T-helper 1 cell treated with Interleukin-12 subunit alpha and Interleukin-12 subunit beta and Interleukin-4 antibody, amounts not matched to agents 30 μg/mL and 1 μg/mL, for 36 hours (primary cell): ENCODE results near the gene PKNOX2.

Source experiments
- H3K27ac Mint-ChIP-seq: one replicate; pipeline ENCODE4 v1.8.0; 2021; ENCODE audit warnings: mild to moderate bottlenecking, mixed read lengths
- H3K27me3 Mint-ChIP-seq: one replicate; pipeline ENCODE4 v1.8.0; 2021; ENCODE audit warnings: low read depth, mixed read lengths
- H3K36me3 Mint-ChIP-seq: one replicate; pipeline ENCODE4 v1.8.0; 2021; ENCODE audit warnings: low read depth, mixed read lengths
- H3K4me1 Mint-ChIP-seq: one replicate; pipeline ENCODE4 v1.8.0; 2021; ENCODE audit warnings: low read depth, mixed read lengths
- H3K4me3 Mint-ChIP-seq: one replicate; pipeline ENCODE4 v1.8.0; 2021; ENCODE audit warnings: mild to moderate bottlenecking, moderate library complexity, mixed read lengths
- H3K9me3 Mint-ChIP-seq: one replicate; pipeline ENCODE4 v1.8.0; 2021; ENCODE audit warnings: mixed read lengths

Gene PKNOX2

GRCh38 chr11:125287491-125288210 is 123.1 kb downstream of the PKNOX2 start:
- Mint-ChIP-seq H3K27ac (no peak overlapping the region), H3K9me3 (no peaks in the 10 kb centered on the region), H3K27me3 (peaks cover 6% of the 10 kb centered on the region), H3K4me3 (no peak overlapping the region), H3K36me3 (no peaks in the 10 kb centered on the region), H3K4me1 (no peaks in the 10 kb centered on the region)

- Mint-ChIP-seq H3K4me1 (no peaks in the 10 kb centered on the region), H3K9me3 (no peaks in the 10 kb centered on the region)
These were observed 125.0 kb downstream of the PKNOX2 start for GRCh38 chr11:125289419-125290098.

GRCh38 chr11:125290263-125290662 is 125.7 kb downstream of the PKNOX2 start:
- Mint-ChIP-seq H3K9me3 (no peaks in the 10 kb centered on the region), H3K4me1 (no peaks in the 10 kb centered on the region), H3K36me3 (no peaks in the 10 kb centered on the region), H3K27ac (no peak overlapping the region), H3K27me3 (peaks cover 7% of the 10 kb centered on the region), H3K4me3 (no peak overlapping the region)

More at GRCh38 chr11:125289419-125290098, 125.0 kb downstream of the PKNOX2 start:
- no peaks in the 10 kb centered on the region for H3K36me3 Mint-ChIP-seq
- no peak overlapping the region for H3K4me3 Mint-ChIP-seq
- H3K27ac Mint-ChIP-seq: no peak overlapping the region
- peaks cover 7% of the 10 kb centered on the region for H3K27me3 Mint-ChIP-seq

- Mint-ChIP-seq H3K4me3 (no peak overlapping the region), H3K27ac (no peak overlapping the region), H3K4me1 (no peaks in the 10 kb centered on the region)
These were observed 127.5 kb downstream of the PKNOX2 start for GRCh38 chr11:125292100-125292499.

GRCh38 chr11:125293596-125293995 is 129.0 kb downstream of the PKNOX2 start:
- H3K4me3 Mint-ChIP-seq: no peak overlapping the region

More at GRCh38 chr11:125292100-125292499, 127.5 kb downstream of the PKNOX2 start:
- Mint-ChIP-seq H3K9me3 (no peaks in the 10 kb centered on the region), H3K27me3 (peaks cover 7% of the 10 kb centered on the region), H3K36me3 (no peaks in the 10 kb centered on the region)

GRCh38 chr11:125295931-125296330 is 131.4 kb downstream of the PKNOX2 start:
- no peak overlapping the region for H3K4me3 Mint-ChIP-seq
- H3K4me1 Mint-ChIP-seq: no peaks in the 10 kb centered on the region
- peaks cover 7% of the 10 kb centered on the region for H3K27me3 Mint-ChIP-seq
- H3K36me3 Mint-ChIP-seq: no peaks in the 10 kb centered on the region
- H3K27ac Mint-ChIP-seq: no peak overlapping the region
- no peaks in the 10 kb centered on the region for H3K9me3 Mint-ChIP-seq

More at GRCh38 chr11:125293596-125293995, 129.0 kb downstream of the PKNOX2 start:
- Mint-ChIP-seq H3K4me1 (no peaks in the 10 kb centered on the region), H3K36me3 (no peaks in the 10 kb centered on the region), H3K27ac (no peak overlapping the region), H3K9me3 (no peaks in the 10 kb centered on the region), H3K27me3 (peaks cover 7% of the 10 kb centered on the region)

GRCh38 chr11:125297346-125297915 is 132.9 kb downstream of the PKNOX2 start:
- Mint-ChIP-seq H3K4me1 (no peaks in the 10 kb centered on the region), H3K9me3 (no peaks in the 10 kb centered on the region), H3K27me3 (peaks cover 7% of the 10 kb centered on the region), H3K36me3 (no peaks in the 10 kb centered on the region), H3K27ac (no peak overlapping the region), H3K4me3 (no peak overlapping the region)

GRCh38 chr11:125299061-125299615 is 134.6 kb downstream of the PKNOX2 start:
- Mint-ChIP-seq H3K9me3 (no peaks in the 10 kb centered on the region), H3K36me3 (no peaks in the 10 kb centered on the region), H3K4me3 (no peak overlapping the region), H3K27me3 (peaks cover 3% of the 10 kb centered on the region), H3K27ac (no peak overlapping the region), H3K4me1 (no peaks in the 10 kb centered on the region)

GRCh38 chr11:125299821-125300220 is 135.3 kb downstream of the PKNOX2 start:
- Mint-ChIP-seq H3K4me1 (no peaks in the 10 kb centered on the region), H3K27me3 (no peaks in the 10 kb centered on the region), H3K27ac (no peak overlapping the region), H3K9me3 (no peaks in the 10 kb centered on the region), H3K36me3 (no peaks in the 10 kb centered on the region), H3K4me3 (no peak overlapping the region)

- no peak overlapping the region for H3K27ac Mint-ChIP-seq
- no peaks in the 10 kb centered on the region for H3K27me3 Mint-ChIP-seq
- H3K4me1 Mint-ChIP-seq: no peaks in the 10 kb centered on the region
- H3K4me3 Mint-ChIP-seq: no peak overlapping the region
- no peaks in the 10 kb centered on the region for H3K9me3 Mint-ChIP-seq
- H3K36me3 Mint-ChIP-seq: no peaks in the 10 kb centered on the region
These were observed 136.3 kb downstream of the PKNOX2 start for GRCh38 chr11:125300791-125301218.

GRCh38 chr11:125301346-125301745 is 136.8 kb downstream of the PKNOX2 start:
- Mint-ChIP-seq H3K27ac (no peak overlapping the region), H3K4me3 (no peak overlapping the region), H3K9me3 (no peaks in the 10 kb centered on the region), H3K4me1 (no peaks in the 10 kb centered on the region), H3K27me3 (no peaks in the 10 kb centered on the region), H3K36me3 (no peaks in the 10 kb centered on the region)

- Mint-ChIP-seq H3K36me3 (no peaks in the 10 kb centered on the region), H3K4me3 (no peak overlapping the region), H3K9me3 (no peaks in the 10 kb centered on the region), H3K27me3 (no peaks in the 10 kb centered on the region), H3K27ac (no peak overlapping the region), H3K4me1 (no peaks in the 10 kb centered on the region)
These were observed 138.6 kb downstream of the PKNOX2 start for GRCh38 chr11:125303186-125303585.

- Mint-ChIP-seq H3K27ac (no peak overlapping the region), H3K27me3 (no peaks in the 10 kb centered on the region), H3K9me3 (no peaks in the 10 kb centered on the region)
These were observed 139.1 kb downstream of the PKNOX2 start for GRCh38 chr11:125303694-125304093.

GRCh38 chr11:125304136-125304535 is 139.6 kb downstream of the PKNOX2 start:
- no peaks in the 10 kb centered on the region for H3K9me3 Mint-ChIP-seq
- H3K27ac Mint-ChIP-seq: no peak overlapping the region
- no peak overlapping the region for H3K4me3 Mint-ChIP-seq
- no peaks in the 10 kb centered on the region for H3K4me1 Mint-ChIP-seq
- no peaks in the 10 kb centered on the region for H3K36me3 Mint-ChIP-seq
- no peaks in the 10 kb centered on the region for H3K27me3 Mint-ChIP-seq

More at GRCh38 chr11:125303694-125304093, 139.1 kb downstream of the PKNOX2 start:
- Mint-ChIP-seq H3K4me3 (no peak overlapping the region), H3K4me1 (no peaks in the 10 kb centered on the region), H3K36me3 (no peaks in the 10 kb centered on the region)
